HG02885 (cell line): ENCODE results near the gene ATP8B2.
"Not testable (repeated sequence)": the region's sequence is repeated elsewhere in the genome, so short reads cannot be mapped to it uniquely, and the experiment has no call there.

Experiments
- ATAC-seq: cut with Tn5 transposase; IDR thresholded peaks from one replicate; pipeline ENCODE4 v1.9.1; 2021; ENCODE audit warnings: mild to moderate bottlenecking; ENCODE audit not compliant: unreplicated experiment, poor library complexity

The ATP8B2 gene

GRCh38 chr1:154324241-154324640 is 1.1 kb upstream of the ATP8B2 start:
- no peak for ATAC-seq

GRCh38 chr1:154325583-154326545 is 539 bp downstream of the ATP8B2 start:
- no peak for ATAC-seq

DNA sequence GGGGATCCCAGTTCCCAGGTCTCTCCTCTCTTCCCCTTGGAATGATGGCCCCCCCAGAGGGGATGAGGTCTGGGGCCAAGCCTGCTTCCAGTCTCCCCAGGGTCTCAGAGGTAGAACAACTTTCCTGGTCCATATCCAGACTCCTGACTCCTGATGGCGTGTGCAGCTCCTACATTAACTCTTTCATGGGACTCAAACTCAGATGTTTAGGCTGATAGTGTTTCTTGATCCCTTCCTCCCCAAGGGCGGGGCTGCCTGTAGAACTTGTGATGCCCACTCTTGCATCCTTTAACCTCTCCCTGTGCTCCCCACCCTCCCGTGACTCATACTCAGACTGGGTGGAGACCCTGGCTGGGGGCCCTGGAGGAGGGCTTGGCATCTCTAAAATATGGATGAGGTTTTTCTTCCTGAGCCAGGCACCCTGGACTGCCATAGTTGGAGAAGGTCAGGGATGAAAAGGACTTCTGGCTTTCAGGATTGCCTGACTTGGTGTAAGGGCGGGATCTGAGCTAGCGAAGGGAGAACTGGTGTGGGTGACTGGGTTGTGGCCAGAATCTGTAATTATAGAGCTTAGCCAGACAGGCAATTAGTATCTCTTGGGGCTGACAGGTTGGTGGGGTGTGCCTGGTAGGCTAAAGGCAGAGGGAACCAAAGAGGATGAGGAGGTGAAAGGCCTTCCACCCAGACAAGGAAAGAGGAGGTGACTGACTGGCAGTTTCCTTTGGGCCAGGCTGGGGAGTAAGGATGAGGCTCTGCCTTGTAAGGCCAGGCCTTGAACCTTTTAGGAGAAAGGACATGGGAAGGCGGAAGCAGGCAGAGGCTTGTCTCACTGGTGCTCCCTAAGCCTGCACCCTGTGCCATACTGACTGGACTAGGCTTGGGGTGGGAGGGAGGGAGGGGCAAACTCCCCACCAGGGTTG is 1.5 kb downstream of the ATP8B2 start:
- ATAC-seq: no peak

DNA sequence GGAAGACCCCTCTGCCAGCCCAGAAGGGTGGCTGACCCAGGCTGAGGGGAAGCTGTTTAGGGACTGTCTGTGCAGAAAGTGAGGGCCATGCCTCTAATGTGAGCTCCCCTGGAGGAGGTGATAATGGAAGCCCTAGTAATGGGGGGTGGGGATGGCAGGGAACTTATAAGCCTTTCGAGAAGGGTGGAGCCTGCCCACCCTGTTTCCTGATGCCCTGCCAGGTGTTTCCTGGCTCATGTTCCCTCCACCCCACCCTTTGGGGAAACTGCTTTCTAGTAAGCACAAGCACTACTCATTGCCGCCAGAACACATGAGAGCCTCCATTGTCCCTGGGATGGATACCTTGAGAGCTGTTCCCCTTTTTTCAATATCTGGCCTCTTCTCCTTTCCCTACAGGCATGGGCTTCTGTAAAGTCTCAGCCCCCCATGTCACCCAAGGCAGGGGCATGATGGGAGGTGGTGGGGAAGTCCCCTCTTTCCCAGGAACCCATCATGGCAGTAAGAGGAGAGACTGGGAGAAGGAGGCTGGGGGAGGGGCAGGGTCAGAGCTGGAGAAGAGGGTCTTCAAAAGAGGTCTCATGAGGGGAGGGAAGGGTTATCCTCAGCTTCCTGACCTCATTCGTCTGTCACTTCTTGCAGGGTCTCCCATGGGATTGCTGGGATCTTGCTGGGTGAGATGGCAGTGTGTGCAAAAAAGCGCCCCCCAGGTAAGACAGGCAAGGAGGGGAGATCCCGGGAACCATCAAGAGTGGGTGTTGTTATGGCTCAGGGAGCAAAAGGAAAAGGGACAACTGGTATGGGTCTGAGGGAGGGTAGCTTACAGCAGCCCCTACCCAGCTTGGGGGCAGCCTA is 2.4 kb downstream of the ATP8B2 start:
- no peak for ATAC-seq

GRCh38 chr1:154328318-154329151 is 3.2 kb downstream of the ATP8B2 start:
- ATAC-seq: peak; percentile 62

DNA sequence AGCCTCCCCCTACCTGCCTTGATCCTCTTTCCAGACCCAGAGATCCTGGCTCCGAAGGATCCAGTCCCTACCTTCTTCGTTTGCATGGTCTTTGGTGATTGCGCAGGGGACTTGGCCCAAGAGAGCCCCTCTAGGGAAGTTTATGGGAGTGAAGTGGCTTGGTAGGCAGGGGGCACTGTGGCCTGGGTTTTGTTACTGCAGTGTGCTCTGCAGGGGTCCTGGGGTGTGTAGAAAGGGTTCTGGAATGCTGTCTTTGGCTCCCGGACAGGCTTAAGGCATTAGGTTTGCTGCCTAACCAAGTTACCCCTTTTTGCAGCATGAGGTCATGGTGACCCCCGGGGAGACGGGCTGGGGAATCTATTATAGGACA is 3.8 kb downstream of the ATP8B2 start:
- no peak for ATAC-seq

DNA sequence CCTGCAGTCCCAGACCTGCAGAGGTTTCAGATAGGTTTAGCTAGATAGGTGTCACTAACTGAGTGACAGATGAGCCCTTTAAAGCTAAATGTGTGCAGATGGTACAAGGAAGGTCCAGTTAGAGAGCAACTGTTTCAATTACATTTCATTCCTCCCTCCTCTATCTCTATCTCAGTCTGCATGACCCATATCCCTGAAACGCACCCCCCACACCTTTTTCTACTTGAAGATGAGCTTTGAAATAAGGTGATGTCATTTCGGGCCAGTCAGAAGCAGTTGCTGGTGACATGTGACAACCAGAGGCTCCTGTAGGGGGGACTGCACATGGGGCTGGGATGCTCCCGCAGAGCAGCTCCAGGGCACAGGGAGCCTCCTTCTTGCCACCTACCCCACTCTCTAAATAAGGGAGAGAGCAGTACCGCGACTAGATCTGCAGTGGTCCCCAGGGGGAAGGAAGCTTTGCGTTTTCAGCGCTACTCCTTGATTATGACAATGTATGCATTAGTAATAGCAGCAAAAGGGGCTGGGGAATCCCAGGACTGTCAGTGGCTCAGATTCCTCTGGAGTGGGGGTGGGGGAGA is 4.3 kb downstream of the ATP8B2 start:
- ATAC-seq: no peak

GRCh38 chr1:154330669-154331068 is 5.3 kb downstream of the ATP8B2 start:
- ATAC-seq: no peak

DNA sequence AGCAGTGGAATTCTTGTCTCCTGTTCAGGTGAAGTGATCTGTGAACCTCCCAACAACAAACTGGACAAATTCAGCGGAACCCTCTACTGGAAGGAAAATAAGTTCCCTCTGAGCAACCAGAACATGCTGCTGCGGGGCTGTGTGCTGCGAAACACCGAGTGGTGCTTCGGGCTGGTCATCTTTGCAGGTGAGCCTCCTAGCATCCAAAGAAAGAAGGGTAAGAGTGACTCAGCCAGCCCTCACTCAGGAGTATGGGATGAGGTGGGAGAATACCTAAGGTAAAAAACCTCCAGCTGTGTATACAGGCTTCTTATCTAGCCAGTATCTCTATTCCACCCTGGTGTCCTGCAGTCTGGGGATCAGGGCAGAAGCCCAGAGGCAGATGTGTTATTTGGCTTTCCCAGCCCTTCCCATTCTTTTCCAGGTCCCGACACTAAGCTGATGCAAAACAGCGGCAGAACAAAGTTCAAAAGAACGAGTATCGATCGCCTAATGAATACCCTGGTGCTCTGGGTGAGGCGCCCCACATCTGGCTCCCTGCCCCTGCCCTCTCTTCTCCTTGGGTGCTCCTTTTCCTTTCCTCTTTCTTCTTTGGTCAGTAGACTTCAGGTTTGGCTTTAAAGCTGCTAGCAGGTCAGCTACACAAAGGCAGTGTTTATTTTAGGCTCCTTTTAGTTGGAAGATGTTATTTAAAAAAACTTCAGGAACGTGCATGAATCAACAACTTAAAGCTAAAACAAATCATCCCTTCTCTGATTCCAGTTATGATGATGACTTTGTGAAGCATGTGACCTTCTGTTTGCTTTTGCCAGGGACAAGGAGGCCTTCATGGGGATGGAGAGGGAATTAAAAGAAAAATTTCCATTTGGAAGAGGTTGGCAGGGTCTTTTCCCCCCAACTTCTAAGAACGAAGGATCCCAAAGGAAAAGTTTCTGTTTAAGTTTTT is 9.0 kb downstream of the ATP8B2 start:
- ATAC-seq: no peak

DNA sequence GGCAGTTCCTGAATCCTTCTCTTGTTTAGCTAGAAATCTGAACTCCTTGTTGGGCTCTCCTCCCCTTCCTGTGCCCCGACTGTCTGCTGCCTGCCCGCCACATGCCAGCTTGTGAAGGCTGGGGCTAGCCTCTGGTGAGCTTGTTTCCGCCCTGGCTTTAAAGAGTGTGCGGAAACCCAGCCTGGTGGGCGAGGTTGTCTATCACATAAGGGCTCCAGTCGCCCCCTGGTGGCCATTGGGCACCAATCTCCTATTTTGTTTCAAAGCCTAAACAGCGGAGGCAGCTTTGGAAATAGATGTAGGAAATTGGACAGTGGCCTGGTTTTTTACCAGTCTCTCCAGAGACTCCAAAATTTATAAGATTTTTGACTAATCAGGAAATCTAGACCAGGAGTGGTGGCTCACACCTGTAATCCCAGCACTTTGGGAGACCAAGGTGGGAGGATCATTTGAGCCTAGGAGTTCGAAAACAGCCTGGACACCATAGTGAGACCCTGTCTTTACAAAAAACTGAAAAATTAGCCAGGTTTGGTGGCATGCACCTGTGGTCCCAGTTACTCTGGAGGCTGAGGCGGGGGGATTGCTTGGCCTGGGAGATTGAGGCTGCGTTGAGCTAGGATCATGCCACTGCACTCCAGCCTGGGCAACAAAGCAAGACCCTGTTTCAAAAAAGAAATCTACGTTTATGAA is 9.8 kb downstream of the ATP8B2 start:
- no peak for ATAC-seq

- ATAC-seq: no peak
Measured at GRCh38 chr1:154337253-154337894, 12.0 kb downstream of the ATP8B2 start.

DNA sequence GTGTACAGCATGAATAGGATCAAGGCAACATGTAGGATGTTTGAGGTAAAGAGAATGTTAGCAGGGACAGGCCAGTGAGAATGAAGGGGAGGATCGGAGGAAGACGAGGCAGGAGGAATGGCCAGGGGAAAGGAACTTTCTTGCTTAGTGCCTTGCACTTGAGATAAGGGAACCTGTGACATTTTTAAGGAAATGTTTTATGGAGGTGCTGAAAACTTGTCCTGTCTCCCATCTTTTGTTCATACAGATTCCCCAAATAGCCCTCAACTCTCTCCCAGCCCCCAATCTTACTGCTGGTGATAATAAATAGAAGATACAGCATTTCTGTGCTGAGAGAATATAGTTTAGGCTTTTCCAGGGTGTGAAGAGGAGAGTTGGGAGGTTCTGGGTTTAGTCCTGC is 13.6 kb downstream of the ATP8B2 start:
- no peak for ATAC-seq

- not testable (repeated sequence) for ATAC-seq
Measured at GRCh38 chr1:154341366-154341765, 16.0 kb downstream of the ATP8B2 start.

DNA sequence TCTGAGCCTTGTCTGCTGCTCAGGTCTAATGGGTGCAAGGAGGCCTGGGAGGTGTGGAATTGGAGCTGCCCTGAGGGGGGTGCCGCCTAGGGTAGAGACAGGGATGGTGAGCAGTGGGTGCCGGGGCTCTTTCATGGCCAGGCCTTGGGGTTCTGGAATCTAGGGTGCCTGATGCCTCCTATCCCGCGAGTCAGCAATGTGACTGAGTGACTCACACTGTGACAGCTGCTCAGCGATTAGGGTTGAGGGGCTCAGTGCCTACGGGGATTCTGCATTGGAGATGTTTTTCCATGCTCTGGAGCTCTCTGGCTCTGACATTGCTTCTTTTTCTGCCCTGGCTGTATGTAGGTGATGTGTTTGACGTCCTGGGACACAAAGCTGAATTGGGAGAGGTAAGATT is 16.8 kb downstream of the ATP8B2 start:
- no peak for ATAC-seq

DNA sequence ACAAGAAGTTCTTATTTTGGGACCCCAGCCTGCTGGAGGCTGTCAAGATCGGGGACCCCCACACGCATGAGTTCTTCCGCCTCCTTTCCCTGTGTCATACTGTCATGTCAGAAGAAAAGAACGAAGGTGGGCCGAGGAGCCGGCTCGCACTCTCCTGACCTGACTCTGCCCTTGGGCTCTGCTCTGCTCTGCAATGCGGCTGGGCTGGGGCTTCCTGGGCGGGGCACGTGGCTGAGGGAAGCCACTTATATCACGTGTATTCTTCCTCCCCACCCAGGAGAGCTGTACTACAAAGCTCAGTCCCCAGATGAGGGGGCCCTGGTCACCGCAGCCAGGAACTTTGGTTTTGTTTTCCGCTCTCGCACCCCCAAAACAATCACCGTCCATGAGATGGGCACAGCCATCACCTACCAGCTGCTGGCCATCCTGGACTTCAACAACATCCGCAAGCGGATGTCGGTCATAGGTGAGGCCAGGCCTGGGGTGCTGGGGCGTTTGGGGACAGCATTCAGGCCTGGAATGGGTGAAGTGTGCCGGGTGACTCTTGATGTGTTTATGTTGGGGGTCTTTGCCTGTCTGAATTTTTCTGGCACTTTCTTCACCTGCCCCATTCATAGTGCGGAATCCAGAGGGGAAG is 17.6 kb downstream of the ATP8B2 start:
- no peak for ATAC-seq
